ENCODE measurements around the gene PAXIP1. TPM values are rescaled to one million over a fixed set of nuclear protein-coding genes. Genes with fewer than 3 reads are reported as not detected.

The PAXIP1 gene, protein sequence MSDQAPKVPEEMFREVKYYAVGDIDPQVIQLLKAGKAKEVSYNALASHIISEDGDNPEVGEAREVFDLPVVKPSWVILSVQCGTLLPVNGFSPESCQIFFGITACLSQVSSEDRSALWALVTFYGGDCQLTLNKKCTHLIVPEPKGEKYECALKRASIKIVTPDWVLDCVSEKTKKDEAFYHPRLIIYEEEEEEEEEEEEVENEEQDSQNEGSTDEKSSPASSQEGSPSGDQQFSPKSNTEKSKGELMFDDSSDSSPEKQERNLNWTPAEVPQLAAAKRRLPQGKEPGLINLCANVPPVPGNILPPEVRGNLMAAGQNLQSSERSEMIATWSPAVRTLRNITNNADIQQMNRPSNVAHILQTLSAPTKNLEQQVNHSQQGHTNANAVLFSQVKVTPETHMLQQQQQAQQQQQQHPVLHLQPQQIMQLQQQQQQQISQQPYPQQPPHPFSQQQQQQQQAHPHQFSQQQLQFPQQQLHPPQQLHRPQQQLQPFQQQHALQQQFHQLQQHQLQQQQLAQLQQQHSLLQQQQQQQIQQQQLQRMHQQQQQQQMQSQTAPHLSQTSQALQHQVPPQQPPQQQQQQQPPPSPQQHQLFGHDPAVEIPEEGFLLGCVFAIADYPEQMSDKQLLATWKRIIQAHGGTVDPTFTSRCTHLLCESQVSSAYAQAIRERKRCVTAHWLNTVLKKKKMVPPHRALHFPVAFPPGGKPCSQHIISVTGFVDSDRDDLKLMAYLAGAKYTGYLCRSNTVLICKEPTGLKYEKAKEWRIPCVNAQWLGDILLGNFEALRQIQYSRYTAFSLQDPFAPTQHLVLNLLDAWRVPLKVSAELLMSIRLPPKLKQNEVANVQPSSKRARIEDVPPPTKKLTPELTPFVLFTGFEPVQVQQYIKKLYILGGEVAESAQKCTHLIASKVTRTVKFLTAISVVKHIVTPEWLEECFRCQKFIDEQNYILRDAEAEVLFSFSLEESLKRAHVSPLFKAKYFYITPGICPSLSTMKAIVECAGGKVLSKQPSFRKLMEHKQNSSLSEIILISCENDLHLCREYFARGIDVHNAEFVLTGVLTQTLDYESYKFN
- total RNA-seq (15.8 and 17.8 TPM in 2 replicates), polyA plus RNA-seq (10.0 and 11.4 TPM in 2 replicates), polyA minus RNA-seq (6.2 and 6.9 TPM in 2 replicates), Bru-seq, nascent RNA (percentile 75 among the genes with signal in this experiment), BruChase-seq, experiment 1, labeled RNA remaining after a 6-hour chase (percentile 71 among the genes with signal in this experiment), BruChase-seq, experiment 2, labeled RNA remaining after a 2-hour chase (percentile 72 among the genes with signal in this experiment)
- 10.8 and 12.4 TPM in 2 replicates for polyA plus RNA-seq (2011; cell fraction: cytosol; rRNA removed)
- polyA plus RNA-seq (2011; cell fraction: nucleus; rRNA removed) = 20.8 and 21.2 TPM in 2 replicates
- 7.1 and 8.3 TPM in 2 replicates for polyA plus RNA-seq (2012)
- 4.9 TPM for polyA minus RNA-seq (2011; cell fraction: cytosol; rRNA and poly(A)+ RNA removed)
- polyA minus RNA-seq (2011; cell fraction: nucleus; rRNA and poly(A)+ RNA removed) = 8.5 and 10.2 TPM in 2 replicates
- long read RNA-seq, transcript PAXIP1-201 (21 exons, 3,711 nt) = major isoform, 7 of 11 reads
- long read RNA-seq, partial matches to known transcripts = 3 of 11 reads
- long read RNA-seq, other reads (novel, unspliced or antisense) = 1 of 11 reads

DNA sequence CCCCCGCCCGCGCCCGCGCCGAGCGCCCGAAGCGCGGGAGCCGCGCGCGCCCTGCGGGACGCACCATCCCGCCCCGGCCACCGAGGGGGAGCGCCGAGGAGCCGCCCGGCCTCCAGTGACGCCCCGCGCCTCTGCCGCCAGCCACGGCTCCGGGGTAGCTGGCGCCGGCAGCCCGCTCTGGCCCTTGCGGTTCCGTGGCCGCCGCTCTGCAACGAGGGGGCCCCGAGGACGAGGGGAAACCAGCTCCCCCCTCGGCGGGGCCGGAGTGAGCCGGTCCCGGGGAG, at the start of gene PAXIP1:
PAXIP1 (minus strand) TSS at position 33 of the 284 bp plus-strand sequence. CDS start 195 bp downstream, outside the sequence.
- DNase-seq (ENCODE audit: low read depth, low spot score) = no peak
- H3K9ac ChIP-seq (replicated peaks; ENCODE audit: extremely low read depth, insufficient read depth, low read length) = peak within 1 kb of the TSS; percentile 75
- H3K4me1 ChIP-seq (ENCODE audit: control insufficient read depth, extremely low read depth, insufficient read depth, low read length) = peaks cover 11% of the 10 kb centered on the region
- peak within 1 kb of the TSS; percentile 87 for H3K27ac ChIP-seq (ENCODE audit: insufficient read depth, low read depth, low read length)
- FAIRE-seq = no peak
- H3K9me1 ChIP-seq (replicated peaks; ENCODE audit: control insufficient read depth, extremely low read depth, insufficient read depth, low read length) = no peaks in the 10 kb centered on the region
- dilution Hi-C loops (cut with MboI; ENCODE audit: extremely low pct_ligation_motif_present, low sequenced_read_pairs) (no loop called here), intact Hi-C loops (cut with micrococcal nuclease) (loop anchor here (1.0 to 5.0 kb wide), 8 partner anchors 56 to 454 kb away; partner anchors contain the start of genes EN2 and HTR5A)
- H3K4me2 ChIP-seq (ENCODE audit: insufficient read depth, low read length) = peak within 1 kb of the TSS; percentile 98
- H4K20me1 ChIP-seq (replicated peaks; ENCODE audit: control insufficient read depth, extremely low read depth, insufficient read depth, low read length) = no peaks in the 10 kb centered on the region
- H3K9me3 ChIP-seq (replicated peaks; ENCODE audit: control insufficient read depth, insufficient read depth, low read length) = no peaks in the 10 kb centered on the region
- POLR2A ChIA-PET = interaction anchor here (0.7 to 1.0 kb wide), 3 partner anchors 163 to 342 kb away, joined by 3 to 4 read pairs (median 3); no protein-coding TSS in a partner anchor
- no TSS peak for BruUV-seq (replicated peaks)
- no peaks in the 10 kb centered on the region for H3K36me3 ChIP-seq (ENCODE audit: control insufficient read depth in 2 of 2, extremely low read depth in 1 of 2, insufficient read depth in 2 of 2, low read length in 2 of 2)
- H3K27me3 ChIP-seq (ENCODE audit: control insufficient read depth in 2 of 2, insufficient read depth in 2 of 2, low read length in 2 of 2) = no peaks in the 10 kb centered on the region
- CTCF ChIA-PET = interaction anchor here (1.1 to 2.9 kb wide), 2 partner anchors 8 to 342 kb away, joined by 3 to 12 read pairs; no protein-coding TSS in a partner anchor
- peak within 1 kb of the TSS; percentile 91 to 94 (median 92) for H3K4me3 ChIP-seq (replicated peaks in 1 of 3; ENCODE audit: insufficient read depth in 1 of 3, low read depth in 1 of 3, low read length in 3 of 3)
- H2AFZ ChIP-seq (ENCODE audit: low read depth, low read length) = peak within 1 kb of the TSS; percentile 97
- H3K79me2 ChIP-seq (ENCODE audit: control insufficient read depth, insufficient read depth, low read length) = peaks cover 35% of the 10 kb centered on the region
- TF ChIP-seq POLR2AphosphoS5 (IDR thresholded peaks at IDR 0.05; ENCODE audit: insufficient read depth, low read depth, low read length) = peak; percentile 15
- TF ChIP-seq, protein P1, sequence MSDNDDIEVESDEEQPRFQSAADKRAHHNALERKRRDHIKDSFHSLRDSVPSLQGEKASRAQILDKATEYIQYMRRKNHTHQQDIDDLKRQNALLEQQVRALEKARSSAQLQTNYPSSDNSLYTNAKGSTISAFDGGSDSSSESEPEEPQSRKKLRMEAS (IDR thresholded peaks at IDR 0.05; ENCODE audit: insufficient read depth, insufficient read length) = no peak
- TF ChIP-seq JUN (IDR thresholded peaks at IDR 0.05; ENCODE audit: borderline replicate concordance, insufficient read depth, insufficient read length, low read depth) = no peak
- no peak for TF ChIP-seq MYC (IDR thresholded peaks at IDR 0.05; ENCODE audit: low read depth, low read length)
